Erythroblast (primary cell): Measurements from ENCODE around the gene POR.

Source experiments
- GATA1 ChIP-seq: IDR thresholded peaks from 2 replicates; pipeline ENCODE4 v1.6.1; 2011; ENCODE audit warnings: low read depth, mild to moderate bottlenecking, control low read depth, low read length, moderate library complexity
- POLR2A ChIP-seq: IDR thresholded peaks from 2 replicates; pipeline ENCODE4 v1.6.1; 2011; ENCODE audit warnings: mild to moderate bottlenecking, low read length

GRCh38 chr7:75971309-75971960 lies 56.5 kb downstream of the POR start:
- TF ChIP-seq POLR2A = no peak
- no peak for TF ChIP-seq GATA1
